GM21367 (cell line): ENCODE measurements around the gene LBR.
A peak's percentile ranks its signal among the peaks of the same experiment; 100 is the strongest.

Source experiments
- ATAC-seq: cut with Tn5 transposase; IDR thresholded peaks from one replicate; pipeline ENCODE4 v1.9.1; 2021; ENCODE audit not compliant: unreplicated experiment

Gene LBR

DNA sequence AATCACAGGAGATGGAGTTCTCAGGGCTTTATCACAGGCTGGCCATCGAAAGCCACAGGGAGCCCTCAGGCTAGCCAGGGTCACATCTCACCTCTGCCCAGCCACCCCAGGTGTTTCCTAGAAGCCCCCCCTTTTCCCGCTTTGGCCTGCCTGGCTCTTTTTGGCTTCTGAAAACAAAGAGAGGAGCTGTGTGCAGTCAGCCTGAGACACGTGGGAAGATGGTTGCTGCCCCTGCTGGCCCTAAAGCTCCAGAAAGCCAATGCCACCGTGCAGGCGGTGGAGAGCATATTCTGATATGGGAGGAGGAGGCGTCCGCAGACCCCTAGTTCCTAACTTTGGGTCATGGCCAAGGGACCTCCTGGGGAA, 18.7 kb upstream of the LBR start:
- no peak for ATAC-seq

DNA sequence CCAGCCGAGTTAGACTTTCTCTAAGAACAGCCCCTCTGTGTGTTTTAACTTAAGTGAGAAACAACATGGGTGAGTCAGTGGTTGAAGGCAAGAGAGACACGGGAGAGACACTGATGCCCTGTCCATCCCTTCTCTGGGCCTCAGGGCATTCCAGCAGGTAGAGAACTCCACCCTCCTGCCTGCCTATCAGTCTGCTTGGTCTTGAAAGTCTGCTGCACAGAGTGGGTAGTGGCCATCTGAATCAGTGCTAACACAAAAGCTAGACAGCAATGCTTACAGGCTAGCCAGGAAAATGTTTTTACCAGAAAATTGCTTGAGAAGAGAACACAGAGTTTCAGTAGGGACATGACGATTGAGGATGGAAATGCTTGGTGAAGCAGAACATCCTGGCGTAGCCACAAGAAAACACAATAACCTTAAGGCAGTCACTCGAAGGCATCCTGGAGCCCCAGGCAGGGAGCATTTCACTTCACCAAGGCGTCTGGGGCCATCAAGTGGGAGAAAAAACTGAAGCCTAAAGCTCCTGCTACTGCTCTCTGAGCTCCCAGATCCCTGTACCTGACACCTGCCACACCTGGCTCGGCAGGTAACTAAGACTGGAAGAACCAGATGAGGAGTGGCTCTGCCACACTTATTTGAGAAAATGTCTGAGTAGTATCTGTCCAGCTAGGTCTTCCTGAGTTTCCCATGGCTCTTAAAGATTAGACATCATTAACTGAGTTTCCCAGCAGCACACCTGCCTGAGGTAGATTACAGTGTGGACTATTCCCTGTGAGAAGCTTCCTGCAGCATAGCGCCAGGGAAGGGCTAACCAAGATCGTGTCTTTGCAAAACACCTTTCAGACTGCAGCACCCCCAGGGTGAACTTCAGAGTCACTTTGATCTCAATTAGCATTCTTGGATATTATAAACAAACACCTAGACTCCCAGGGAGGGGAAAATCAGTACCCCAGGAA, 18.1 kb upstream of the LBR start:
- ATAC-seq = no peak

DNA sequence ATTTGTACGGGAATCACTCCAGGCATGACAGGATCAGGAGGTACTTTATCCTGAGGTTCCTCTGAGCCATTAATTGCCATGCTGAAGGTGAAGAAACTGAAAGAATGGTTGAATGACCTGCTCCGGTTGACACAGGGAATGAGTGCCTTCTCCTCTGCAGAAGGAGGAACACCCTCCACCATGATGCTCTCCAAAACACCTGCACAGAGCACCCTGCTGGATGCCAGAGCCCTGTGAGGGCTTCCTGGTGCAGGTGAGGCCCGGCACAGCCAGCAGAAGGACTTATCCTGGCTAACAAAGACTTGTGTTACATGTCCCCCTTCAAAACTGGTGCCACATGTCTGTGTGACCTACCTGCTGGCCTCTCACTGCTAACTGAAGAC, 14.3 kb upstream of the LBR start:
- ATAC-seq = no peak

DNA sequence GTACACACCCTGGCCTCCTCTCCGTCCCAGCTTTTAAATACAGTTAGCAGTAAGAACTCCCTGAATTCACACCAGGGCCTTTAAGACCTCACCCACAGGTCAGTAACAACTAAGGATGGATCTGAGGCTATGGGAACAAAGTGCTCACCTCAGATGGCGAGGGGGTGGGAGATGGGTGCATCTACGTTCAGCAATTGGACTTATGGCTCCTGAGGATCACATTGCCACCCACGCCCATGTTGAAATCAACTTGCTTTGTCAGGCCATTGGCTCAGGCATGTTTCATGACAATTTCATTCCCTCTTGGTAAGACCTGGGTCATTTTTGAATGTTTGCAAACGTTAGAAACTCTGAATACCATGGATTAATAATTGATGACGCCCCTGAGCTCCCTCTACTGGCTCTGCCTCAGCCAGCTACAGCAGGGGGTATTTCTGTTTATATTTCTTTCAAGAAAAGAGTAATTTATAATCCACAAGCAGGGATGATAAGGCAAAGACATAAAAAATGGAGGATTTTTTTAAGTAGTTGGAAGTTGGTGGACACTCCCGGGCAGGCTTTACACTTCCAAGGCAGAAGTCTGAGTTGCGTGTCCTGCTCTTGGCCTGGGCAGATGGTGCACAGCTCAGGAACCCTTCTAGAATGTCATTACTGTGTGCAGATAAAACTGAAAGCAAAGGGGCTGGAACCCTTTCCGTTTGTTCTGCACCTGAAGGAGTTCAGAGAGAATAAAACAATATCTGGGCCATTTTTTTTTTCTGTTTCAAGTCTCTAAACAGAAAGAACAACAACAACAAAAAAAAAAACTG, 13.7 kb upstream of the LBR start:
- ATAC-seq = peak; percentile 28

DNA sequence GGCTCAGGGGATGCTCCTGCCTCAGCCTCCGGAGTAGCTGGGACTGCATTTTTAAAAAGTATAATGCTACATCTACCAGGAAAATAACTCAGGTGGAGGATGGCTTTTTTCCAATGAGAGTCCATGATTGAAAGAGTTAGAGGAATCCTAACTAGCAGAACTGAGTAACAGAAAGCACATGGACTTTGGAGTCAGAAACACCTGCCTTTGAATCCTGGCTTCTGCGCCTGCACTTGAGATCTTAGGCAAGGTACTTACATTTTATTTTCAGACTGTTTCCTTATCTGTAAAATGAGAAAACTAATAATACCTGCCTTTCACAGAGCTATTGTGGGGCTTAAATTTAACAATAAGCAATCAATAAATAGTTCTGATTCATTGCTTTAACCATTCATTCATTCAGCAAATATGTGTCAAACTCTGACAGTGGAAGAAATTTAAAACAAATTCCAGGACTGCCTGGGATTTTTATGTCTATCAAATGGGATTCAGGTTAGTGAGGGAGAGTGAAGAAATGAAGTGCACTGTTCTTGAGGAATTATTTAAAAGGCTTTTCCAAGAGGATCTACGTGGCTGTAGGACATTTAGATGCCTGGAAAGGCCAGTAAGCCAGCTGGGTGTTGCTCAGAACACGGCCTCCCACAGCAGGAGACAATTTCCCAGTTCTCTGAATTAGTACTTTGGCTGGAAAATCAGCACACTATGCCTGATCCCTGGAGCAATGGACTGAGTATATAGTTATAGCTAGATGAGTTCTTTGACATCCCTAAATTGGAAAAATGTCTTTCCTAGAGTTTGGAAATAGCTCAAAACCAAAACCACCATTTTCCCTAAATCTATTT, 12.8 kb upstream of the LBR start:
- no peak for ATAC-seq

DNA sequence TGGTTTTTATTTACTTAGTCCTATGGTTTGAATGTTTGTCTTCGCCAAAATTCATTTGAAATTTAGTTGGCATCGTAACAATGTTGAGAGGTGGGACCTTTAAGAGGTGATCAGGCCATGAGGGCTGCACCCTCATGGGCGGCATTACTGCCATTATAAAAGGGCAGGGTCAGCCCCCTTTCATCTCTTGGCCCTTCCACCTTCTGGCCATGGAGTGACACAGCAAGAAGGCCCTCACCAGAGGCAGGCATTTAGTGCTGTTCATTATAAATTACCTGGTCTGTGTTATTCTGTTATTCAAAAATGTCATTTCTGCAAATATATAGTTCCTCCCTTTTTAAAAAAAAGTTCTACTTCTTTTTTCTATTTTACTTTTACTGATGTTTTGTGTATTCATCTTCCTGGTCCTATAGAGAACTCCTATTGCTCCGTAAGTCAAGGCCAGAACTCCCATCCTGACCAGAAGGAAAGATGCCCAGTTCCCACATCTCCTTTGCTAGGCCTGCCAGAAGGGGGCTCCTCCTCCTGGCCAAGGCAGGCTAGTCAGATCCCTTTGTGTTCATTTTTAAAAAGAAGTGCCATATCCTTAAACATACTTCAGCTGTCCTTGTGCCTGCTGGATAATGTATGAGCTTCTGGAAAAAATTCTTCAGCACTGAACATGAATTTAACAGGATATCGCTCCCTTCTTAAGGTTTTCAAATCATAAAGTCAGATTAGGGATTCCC, 10.0 kb upstream of the LBR start:
- no peak for ATAC-seq

DNA sequence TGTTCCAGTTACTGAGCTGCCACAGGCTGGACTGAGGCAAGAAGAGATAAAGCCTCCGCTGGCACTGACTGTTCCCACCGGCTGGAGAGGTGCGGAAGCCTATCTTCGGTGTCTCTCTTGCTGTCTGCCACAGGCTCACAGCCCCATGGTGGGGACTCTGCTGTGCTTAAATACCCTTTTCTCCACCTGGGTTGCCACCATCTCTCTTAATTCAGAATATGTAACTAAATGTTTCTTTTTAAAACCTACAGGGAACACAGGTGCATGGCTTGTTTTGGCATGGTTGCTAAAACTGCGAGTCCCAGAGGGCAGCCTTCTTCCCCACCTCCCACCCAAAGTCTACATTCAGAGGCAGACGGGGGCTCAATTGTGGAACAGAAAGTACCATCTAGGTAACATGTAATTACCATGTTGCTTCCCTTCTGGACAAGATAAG, 8.1 kb upstream of the LBR start:
- peak; percentile 50 for ATAC-seq

DNA sequence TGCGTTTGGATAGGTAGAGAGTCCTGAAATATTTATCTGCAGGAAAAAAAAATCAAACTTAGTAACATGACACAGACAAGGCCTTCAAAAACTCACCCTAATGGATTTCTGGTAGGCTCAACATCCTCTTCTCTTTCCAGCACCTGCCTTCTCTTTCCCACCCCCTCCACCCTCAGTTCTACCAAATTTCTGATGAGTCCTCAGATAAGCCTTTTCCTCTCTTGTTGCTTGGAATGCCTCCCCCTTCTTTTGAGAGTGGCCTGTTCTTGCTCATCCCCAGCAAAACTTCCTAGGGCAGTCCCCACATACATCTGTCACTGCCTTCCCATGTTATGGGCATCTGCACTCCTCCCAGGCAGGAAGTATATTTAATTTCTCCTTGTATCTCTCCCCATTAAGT, 7.6 kb upstream of the LBR start:
- ATAC-seq = peak; percentile 22

DNA sequence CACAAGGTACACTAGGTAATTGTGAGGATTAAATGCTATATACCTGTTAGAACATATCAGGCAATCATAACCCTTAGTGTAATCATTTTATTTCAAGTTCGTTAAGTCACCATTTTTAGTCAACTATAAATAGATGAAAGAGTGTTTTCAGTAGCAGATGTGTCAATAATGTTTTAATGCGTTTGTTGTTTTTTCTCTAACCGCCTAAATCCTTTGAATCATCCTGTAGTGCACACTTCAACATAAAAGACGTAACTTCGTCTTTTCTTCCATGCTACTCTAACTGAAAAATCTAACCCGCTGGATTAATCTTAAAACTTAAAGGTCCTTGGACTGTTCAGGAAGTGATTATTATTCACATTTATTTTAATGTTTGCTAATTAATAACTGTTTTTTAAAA, 7.2 kb upstream of the LBR start:
- ATAC-seq = no peak

DNA sequence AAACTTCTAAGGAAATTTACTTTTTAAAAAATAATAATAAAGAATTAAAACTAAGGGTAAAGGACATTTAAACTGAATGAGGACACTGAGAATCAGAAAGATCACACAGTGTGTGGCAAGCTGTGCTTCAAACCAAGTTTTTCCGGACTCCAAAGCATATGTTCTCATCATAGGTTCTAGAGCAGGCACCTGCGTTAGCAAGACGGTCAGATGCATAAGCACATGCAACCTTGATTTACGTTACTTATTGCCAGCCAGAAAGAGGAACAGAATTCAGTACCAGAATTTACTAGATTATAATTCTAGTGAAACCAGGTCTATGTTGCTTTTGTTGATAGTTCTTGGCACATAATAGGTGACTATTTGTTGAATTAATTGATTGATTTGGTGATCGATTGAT, 6.2 kb upstream of the LBR start:
- no peak for ATAC-seq

DNA sequence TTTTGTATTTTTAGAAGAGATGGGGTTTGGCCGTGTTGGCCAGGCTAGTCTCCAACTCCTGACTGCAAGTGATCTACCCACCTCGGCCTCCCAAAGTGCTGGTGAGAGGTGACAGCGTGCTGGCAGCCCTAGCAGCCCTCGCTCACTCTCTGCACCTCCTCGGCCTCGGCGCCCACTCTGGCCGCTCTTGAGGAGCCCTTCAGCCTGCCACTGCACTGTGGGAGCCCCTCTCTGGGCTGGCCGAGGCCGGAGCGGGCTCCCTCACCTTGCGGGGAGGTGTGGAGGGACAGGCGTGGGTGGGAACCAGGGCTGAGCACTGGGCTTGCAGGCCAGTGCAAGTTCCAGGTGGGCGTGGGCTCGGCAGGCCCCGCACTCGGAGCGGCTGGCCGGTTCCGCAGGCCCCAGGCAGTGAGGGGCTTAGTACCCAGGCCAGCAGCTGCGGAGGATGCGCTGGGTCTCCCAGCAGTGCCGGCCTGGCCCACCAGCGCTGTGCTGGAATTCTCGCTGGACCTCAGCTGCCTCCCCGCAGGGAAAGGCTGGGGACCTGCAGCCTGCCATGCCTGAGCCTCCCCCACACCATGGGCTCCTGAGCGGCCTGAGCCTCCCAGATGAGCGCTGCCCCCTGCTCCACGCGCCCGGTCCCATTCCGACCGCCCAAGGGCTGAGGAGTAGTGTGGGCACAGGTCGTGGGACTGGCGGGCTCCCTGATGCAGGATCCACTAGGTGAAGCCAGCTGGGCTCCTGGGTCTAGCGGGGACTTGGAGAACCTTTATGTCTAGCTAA, 3.4 kb upstream of the LBR start:
- ATAC-seq = no peak

DNA sequence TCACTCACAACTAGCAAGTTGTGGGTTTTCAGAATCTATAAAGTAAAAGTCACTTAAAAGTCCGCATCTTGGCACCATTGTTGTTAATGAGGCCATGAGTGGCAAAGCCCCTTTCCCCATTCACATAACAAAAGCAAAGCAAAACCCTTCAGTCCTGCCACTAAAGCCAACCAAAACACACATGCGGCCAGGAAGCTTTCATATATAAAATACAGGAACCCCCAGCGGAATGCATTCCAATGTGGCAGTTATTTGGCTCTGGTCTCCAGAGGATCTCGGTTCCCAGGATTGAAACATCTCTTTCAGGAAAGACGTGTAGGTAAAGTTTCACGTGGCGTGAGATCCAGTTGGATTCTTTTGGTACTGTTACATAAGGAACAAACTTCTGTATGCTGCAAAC, 2.5 kb upstream of the LBR start:
- ATAC-seq = no peak

DNA sequence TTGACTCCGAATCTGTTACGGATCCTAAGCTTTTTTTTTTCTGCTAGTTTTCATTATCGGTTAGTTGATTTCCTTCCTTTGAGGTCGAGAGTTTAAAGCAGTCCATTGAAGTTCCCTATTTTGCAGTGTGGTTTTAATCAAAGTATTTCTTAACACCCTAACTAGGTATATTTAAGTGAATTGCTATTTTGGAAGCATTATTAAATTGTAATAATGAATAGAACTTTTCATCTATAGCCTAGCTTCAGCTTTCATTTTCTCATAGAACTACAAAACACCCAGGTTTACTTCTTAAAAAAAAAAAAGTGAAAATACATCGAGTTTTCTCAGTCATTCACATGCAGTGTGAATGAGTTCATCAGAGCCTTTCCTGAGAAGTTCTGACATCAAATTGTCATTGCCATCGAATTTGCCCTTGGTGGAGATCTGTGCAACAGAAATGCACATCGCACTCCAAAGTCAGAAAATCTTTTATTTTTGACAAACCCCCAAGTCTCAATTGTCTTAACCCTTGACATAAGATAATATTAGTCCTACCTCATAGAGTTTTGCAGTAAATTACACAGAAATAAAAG, 1.1 kb upstream of the LBR start:
- no peak for ATAC-seq

DNA sequence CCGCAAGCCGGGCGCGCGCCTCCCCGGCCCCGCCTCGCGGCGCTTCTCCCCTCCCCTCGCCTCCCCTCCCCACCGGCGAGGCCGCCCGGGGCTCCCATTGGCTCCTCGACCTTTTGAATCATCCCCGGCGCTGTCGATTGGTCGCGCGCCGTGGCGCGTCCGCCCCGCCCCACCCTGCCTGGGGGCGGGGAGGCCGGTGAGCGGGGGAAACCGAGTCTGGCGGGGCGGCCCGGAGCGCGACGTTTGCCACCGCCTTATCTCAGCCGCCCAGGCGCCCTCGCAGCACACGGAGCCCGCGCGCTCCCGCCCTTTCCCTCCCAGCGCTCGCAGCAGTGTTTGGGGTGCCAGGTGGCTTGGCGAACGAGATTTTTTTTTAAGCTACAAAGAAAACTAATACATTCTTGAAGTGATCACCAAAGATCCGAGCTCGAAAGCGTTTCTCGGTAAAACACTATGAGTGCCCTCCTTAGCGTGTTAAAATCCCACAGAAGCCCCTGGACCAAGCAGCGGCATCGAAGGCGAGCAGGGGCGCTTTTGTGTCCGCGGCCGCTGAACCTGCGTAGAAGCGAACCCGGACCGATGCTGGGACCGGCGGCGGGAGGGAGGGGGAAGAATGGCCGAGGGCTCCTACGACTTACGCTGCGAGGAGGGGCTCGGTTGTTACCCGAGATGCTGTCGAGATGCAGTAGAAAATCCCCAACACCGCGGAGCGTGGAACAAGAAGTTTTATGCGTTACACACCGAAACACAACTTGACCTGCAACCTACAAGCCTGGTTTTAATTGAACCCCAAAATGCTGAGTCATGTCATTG, 436 bp upstream of the LBR start:
- ATAC-seq = peak; percentile 90

DNA sequence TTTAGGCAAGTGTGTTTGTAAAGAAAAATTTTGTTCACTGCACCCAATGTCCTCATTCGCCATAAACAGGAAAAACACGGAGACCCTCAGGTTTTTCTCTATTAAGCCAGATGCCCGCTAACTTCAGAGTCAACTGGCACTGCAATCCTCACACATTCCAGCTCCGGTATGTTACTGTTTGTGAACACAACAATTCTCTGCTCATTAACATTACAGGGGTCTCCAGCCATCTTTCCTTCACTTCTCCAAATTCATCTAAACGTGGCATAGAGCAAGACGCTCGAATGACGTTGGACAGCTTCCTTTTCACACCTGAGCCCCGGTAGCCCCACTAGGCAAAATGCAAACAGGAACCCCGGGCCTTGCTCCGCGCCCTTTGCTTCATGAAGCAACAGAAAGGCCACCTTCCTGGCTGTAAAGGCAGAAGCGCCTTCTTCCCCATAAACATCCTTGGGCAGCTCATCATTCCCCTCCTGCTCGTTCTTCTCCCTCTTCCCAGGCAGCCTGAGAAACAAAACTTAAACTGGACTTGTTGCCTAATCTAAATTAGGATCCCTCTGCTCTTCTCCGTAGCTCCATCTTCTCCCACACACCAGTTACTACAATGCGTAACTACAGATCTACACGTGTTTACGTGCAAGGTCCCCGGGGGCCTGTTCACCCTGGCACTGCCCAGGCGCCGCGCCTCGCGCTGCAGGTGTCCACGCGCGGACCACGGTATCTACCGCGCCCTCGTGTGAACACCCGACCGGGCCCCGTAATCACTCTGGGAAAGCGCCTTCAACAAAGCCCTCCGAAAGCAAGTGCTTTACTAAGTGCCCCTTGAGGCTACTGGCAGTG, 1.2 kb downstream of the LBR start:
- ATAC-seq = no peak

DNA sequence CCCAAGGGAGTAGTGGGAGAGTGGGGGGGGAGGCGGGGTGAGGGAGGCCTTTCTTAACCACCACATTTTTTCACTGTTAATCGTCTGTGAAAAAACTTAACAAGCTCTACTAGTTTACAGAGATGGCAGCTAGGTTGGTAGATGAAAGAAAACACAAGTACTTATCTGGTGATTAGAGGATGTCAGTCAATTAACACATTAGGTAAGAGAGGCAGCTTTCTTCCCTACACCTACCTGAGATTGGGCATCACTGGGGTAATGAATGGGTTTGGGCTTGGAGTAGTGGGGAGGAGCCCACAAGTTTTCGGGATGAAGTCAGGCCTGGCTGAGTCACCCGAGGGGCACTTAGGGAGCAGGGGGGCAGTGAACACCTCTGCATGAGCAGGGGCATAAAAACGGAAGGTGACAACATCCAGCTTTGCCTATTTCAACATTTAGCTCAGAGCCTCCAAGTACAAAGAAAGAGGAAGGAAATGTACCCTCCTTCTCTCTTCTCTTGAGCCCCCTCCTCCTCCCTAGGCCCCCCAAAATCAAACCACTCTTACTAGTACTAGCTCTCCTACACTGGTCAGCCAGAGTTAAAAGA, 2.5 kb downstream of the LBR start:
- no peak for ATAC-seq

DNA sequence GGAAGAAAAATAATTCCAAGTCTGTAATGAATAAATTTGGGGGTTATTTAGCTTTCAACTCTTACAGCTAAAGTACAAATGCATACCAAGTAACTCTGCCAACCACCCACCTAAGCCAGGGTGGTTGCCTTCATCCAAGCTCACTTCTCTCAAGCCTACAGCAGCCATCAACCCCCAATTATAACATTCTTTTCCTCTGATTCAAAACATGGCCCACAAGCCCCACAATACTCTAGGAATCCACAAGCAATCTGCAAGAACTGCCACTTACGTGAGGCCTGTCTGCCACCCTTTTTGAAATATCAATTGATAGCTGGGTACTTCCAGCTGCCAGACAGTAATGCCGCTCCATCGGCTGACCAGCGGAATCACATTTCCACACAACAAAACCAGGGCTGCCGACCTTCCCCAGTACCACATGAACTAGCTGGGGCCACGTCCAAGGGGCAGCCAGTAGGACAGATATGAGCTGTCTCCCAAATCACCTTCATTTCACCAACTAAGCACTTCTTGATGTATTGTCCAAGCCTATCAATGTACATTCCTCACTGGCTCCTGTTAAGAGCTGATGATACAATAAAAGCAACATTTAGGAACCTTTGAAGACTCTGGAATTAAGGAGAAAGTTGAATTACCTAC, 3.2 kb downstream of the LBR start:
- ATAC-seq = no peak
